Measurements from ENCODE around the gene TSPAN11.

- TF ChIP-seq CTCF (IDR thresholded peaks at IDR 0.05) (no peak), POLR2A (IDR thresholded peaks at IDR 0.05) (no peak), POLR2AphosphoS5 (IDR thresholded peaks at IDR 0.05) (no peak)
Measured at GRCh38 chr12:31021809-31022494, 95.4 kb downstream of the TSPAN11 start.
